RWPE2 (cell line): Measurements from ENCODE around the gene ESD.

Experiments used
- ATAC-seq: fragments of 200-7000 bp; cut with Tn5 transposase; 3 replicates; pipeline ENCODE4 v1.9.1; 2021; ENCODE audit warnings: low read depth
- DNase-seq: peaks from one replicate; pipeline ENCODE4 v3.0.0-alpha.2; 2020; ENCODE audit warnings: low spot score
- H3K27ac ChIP-seq: fragments of 450-650 bp; 2 replicates; pipeline ENCODE4 v1.5.1; 2017; ENCODE audit warnings: mild to moderate bottlenecking; ENCODE audit not compliant: poor library complexity, severe bottlenecking
- H3K27me3 ChIP-seq: fragments of 250-450 bp; sonication (Bioruptor Pico); 2 replicates; pipeline ENCODE4 v1.5.1; 2021; ENCODE audit warnings: mild to moderate bottlenecking, moderate library complexity; ENCODE audit not compliant: insufficient read depth, poor library complexity, severe bottlenecking
- H3K36me3 ChIP-seq: fragments of 250-450 bp; sonication (Bioruptor Pico); 2 replicates; pipeline ENCODE4 v1.5.1; 2020; ENCODE audit warnings: low read depth, mild to moderate bottlenecking, moderate library complexity
- H3K4me1 ChIP-seq: fragments of 250-450 bp; sonication (Bioruptor Pico); 2 replicates; pipeline ENCODE4 v1.5.1; 2021; ENCODE audit warnings: mild to moderate bottlenecking, moderate library complexity; ENCODE audit not compliant: insufficient read depth, poor library complexity, severe bottlenecking
- H3K4me3 ChIP-seq: fragments of 250-450 bp; sonication (Bioruptor Pico); 2 replicates; pipeline ENCODE4 v1.5.1; 2021; ENCODE audit warnings: mild to moderate bottlenecking, moderate library complexity; ENCODE audit not compliant: severe bottlenecking
- H3K9me3 ChIP-seq: fragments of 250-450 bp; sonication (Bioruptor Pico); 2 replicates; pipeline ENCODE4 v1.5.1; 2021; ENCODE audit warnings: mild to moderate bottlenecking, moderate library complexity; ENCODE audit not compliant: severe bottlenecking
- CTCF ChIP-seq: fragments of 450-650 bp; IDR thresholded peaks from one replicate; pipeline ENCODE4 v1.5.1; 2017; ENCODE audit warnings: mild to moderate bottlenecking, moderate library complexity; ENCODE audit not compliant: poor library complexity, severe bottlenecking

Gene ESD

GRCh38 chr13:46834657-46835056 lies 37.7 kb upstream of the ESD start:
- H3K36me3 ChIP-seq: no peaks in the 10 kb centered on the region
- no peak overlapping the region for H3K4me3 ChIP-seq
- no peaks in the 10 kb centered on the region for H3K4me1 ChIP-seq
- DNase-seq (no peak), ATAC-seq (no peak)
- TF ChIP-seq CTCF: no peak
- H3K27me3 ChIP-seq: no peaks in the 10 kb centered on the region
- no peaks in the 10 kb centered on the region for H3K9me3 ChIP-seq
- no peak overlapping the region for H3K27ac ChIP-seq

DNA sequence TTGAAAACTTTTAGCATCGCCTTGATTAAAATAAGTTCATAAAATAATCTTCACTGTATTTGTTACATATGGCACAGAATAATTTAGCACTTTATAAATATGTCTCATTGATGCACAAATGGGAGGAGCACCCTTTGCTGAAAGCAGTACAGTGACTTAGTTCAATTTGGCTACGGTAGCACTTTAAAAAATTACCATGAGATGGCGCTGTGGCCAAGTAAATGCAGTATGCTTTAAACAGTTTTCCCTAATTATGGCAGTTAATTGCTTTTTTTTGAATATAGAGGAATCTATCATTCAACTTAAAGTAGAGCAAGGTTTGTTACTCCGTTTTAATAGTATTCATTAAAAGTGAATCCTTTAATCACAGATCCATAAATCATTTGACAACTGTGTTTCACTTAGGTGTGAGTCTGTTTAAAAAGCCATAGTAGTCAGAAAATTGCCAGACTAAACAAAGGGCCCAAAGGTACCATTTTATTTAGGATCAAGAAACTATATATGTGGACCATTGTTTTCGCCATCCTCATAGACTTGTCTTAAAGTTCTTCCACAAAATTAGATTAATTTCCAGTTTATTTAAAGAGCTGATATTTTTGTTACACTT lies 34.7 kb upstream of the ESD start:
- no peaks in the 10 kb centered on the region for H3K9me3 ChIP-seq
- no peaks in the 10 kb centered on the region for H3K27me3 ChIP-seq
- no peaks in the 10 kb centered on the region for H3K36me3 ChIP-seq
- H3K27ac ChIP-seq: no peak overlapping the region
- DNase-seq (no peak), ATAC-seq (no peak)
- no peaks in the 10 kb centered on the region for H3K4me1 ChIP-seq
- H3K4me3 ChIP-seq: no peak overlapping the region
- TF ChIP-seq CTCF: peak; percentile 79

- no peaks in the 10 kb centered on the region for H3K9me3 ChIP-seq
- H3K27me3 ChIP-seq: no peaks in the 10 kb centered on the region
- H3K36me3 ChIP-seq: no peaks in the 10 kb centered on the region
- no peak overlapping the region for H3K4me3 ChIP-seq
- H3K27ac ChIP-seq: no peak overlapping the region
- DNase-seq (no peak), ATAC-seq (no peak)
- no peak for TF ChIP-seq CTCF
- H3K4me1 ChIP-seq: no peaks in the 10 kb centered on the region
Observed at GRCh38 chr13:46830405-46831005, 33.5 kb upstream of the ESD start.

DNA sequence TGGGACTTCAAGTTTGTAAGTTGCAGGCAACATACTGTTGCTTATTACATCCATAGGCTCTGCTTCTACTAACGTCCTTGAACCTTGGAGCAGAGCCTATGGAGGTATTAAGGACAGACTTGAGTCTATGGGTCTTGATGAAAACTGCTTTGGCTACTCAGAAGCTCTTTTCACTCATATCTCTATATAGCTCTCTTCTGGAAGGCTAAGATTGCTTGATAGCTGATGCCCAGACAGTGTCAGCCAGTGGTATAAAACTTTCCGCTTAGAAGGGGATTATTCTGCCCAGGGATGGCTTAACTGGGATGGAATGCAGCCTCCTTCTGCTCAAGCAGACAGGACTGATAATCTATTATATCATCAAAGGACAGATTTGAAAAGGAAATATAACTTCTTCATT lies 25.6 kb upstream of the ESD start:
- no peak for ATAC-seq
- Histone ChIP-seq H3K4me1 (no peaks in the 10 kb centered on the region), H3K27me3 (no peaks in the 10 kb centered on the region), H3K9me3 (no peaks in the 10 kb centered on the region), H3K4me3 (no peak overlapping the region), H3K36me3 (no peaks in the 10 kb centered on the region), H3K27ac (no peak overlapping the region)
- no peak for DNase-seq
- no peak for TF ChIP-seq CTCF

DNA sequence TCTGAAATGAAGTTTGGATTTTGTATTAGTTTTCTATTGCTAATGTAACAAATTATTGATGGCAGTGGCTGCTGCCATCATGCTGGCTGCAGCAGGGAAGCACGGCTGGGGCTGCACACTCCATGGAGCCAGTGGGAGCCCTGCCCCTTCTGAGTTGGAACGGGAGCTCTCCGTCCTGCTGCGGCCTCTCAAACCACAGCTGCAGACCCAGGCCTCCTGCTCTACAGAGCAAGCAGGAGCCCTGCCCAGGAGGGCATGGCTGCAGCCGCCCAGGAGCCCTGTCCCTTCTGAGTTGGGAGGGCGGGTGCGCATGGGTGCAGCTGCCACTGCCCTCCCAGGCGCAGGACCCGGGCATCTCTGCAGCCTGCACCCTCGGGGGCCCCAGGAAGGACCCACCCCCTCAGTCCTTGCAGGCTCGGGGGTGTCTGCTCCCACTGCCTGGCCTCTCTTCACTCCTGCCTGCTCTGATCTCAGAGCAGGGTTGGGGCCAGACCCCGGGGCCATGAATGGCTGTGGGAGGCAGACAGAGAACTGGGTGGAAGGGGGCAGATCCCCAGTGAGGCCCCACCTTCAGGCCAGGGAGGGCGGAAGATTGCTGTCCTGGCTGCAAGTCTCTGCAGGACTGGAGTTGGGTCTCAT lies 21.0 kb upstream of the ESD start:
- no peak overlapping the region for H3K27ac ChIP-seq
- TF ChIP-seq CTCF: no peak
- H3K4me3 ChIP-seq: no peak overlapping the region
- H3K27me3 ChIP-seq: no peaks in the 10 kb centered on the region
- ATAC-seq (no peak), DNase-seq (no peak)
- no peaks in the 10 kb centered on the region for H3K4me1 ChIP-seq
- no peaks in the 10 kb centered on the region for H3K9me3 ChIP-seq
- H3K36me3 ChIP-seq: no peaks in the 10 kb centered on the region
